K562 (cell line): Measurements from ENCODE around the gene HPCAL1. TPM values are rescaled to one million over a fixed set of nuclear protein-coding genes. Genes with fewer than 3 reads are reported as not detected.

ENCODE experiments used
- CBX8 ChIP-seq: fragments of 200-600 bp; sonication (generic); IDR thresholded peaks from 2 replicates; pipeline ENCODE4 v1.6.1; 2012; ENCODE audit warnings: borderline replicate concordance, mixed run types, low read depth, mild to moderate bottlenecking, moderate library complexity, mixed read lengths, low read length, control low read depth, inconsistent platforms; ENCODE audit not compliant: poor library complexity, severe bottlenecking; ENCODE audit errors: extremely low read depth
- CTBP1 ChIP-seq: fragments of 450-650 bp; IDR thresholded peaks from 2 replicates; pipeline ENCODE4 v1.6.1; 2016; ENCODE audit warnings: borderline replicate concordance
- HMG20A ChIP-seq: fragments of 450-650 bp; formaldehyde crosslinking; conservative IDR thresholded peaks from 2 replicates; pipeline ENCODE4 v1.4.0; 2020; ENCODE audit warnings: mild to moderate bottlenecking, mixed read lengths
- JUND ChIP-seq, 2 experiments: IDR thresholded peaks; 2 replicates in 1 of 2; 3 replicates in 1 of 2; pipeline ENCODE4 v1.6.1; 2011; ENCODE audit warnings: borderline replicate concordance in 2 of 2, low read depth in 2 of 2, low read length in 2 of 2, improper control_type of control experiment in 1 of 2, missing biosample characterization in 1 of 2, missing genetic modification characterization in 1 of 2, missing genetic modification reagents in 1 of 2
- NELFE ChIP-seq: IDR thresholded peaks from 2 replicates; pipeline ENCODE4 v1.6.1; 2011; ENCODE audit warnings: mild to moderate bottlenecking; ENCODE audit not compliant: insufficient read depth, insufficient read length
- NFE2L1 ChIP-seq: fragments of 450-650 bp; IDR thresholded peaks from 2 replicates; pipeline ENCODE4 v1.6.1; 2016; ENCODE audit warnings: missing genetic modification characterization, low read depth, mild to moderate bottlenecking, missing compliant biosample characterization, moderate library complexity, borderline replicate concordance
- NR2C1 ChIP-seq, 2 experiments: fragments of 450-650 bp; IDR thresholded peaks; 2 replicates each; pipeline ENCODE4 v1.6.1; 2017; ENCODE audit warnings: mild to moderate bottlenecking in 2 of 2, antibody characterized with exemption in 1 of 2, inconsistent platforms in 1 of 2, missing compliant biosample characterization in 1 of 2, missing genetic modification characterization in 1 of 2
- RFX5 ChIP-seq: IDR thresholded peaks from 2 replicates; pipeline ENCODE4 v1.6.1; 2011; ENCODE audit warnings: low read depth, mild to moderate bottlenecking, improper control_type of control experiment, low read length
- SMARCE1 ChIP-seq: fragments of 450-650 bp; IDR thresholded peaks from 2 replicates; pipeline ENCODE4 v1.7.1; 2016; ENCODE audit warnings: mild to moderate bottlenecking
- SPI1 ChIP-seq: IDR thresholded peaks from 2 replicates; pipeline ENCODE4 v1.6.1; 2011; ENCODE audit warnings: low read depth, low read length, control low read depth, borderline replicate concordance
- ZNF239 ChIP-seq: fragments of 250-450 bp; sonication (Bioruptor Pico); IDR thresholded peaks from 2 replicates; pipeline ENCODE4 v1.4.0; 2020; ENCODE audit warnings: mild to moderate bottlenecking
- ZNF75A ChIP-seq: fragments of 450-650 bp; formaldehyde crosslinking; IDR thresholded peaks from 2 replicates; pipeline ENCODE4 v1.4.0; 2020; ENCODE audit warnings: mild to moderate bottlenecking
- polyA plus RNA-seq, 8 experiments: library from polyadenylated mRNA; depleted of rRNA in 4 of 8; stranded (reverse) in 5 of 8; unstranded in 3 of 8; fragments of >200 nt; fragmentation: Nextera tagmentation in 2 of 8; fragmentation: Illumina TruSeq in 1 of 8; extraction: Ambion mirVana in 2 of 8; extraction: Trizol in 1 of 8; gene quantifications; 2 replicates each; pipeline versions ENCODE4 v1.2.1 to v1.2.3, GENCODE V29; 2011 to 2014; ENCODE audit warnings: inconsistent platforms in 1 of 8, missing spikeins in 1 of 8
- total RNA-seq, 7 experiments: library from RNA; depleted of rRNA in 6 of 7; stranded (reverse); fragments of >200 nt in 6 of 7; fragmentation: Illumina TruSeq in 2 of 7; extraction: Trizol in 2 of 7; gene quantifications; 2 replicates each; pipeline versions ENCODE4 v1.2.1 to v1.2.3, GENCODE V29; 2011 to 2021; ENCODE audit warnings: low replicate concordance in 1 of 7
- TF ChIP-seq, protein P1 (sequence below): fragments of 450-650 bp; formaldehyde crosslinking; IDR thresholded peaks from 2 replicates; pipeline ENCODE4 v1.4.0; 2020; ENCODE audit warnings: mild to moderate bottlenecking, moderate library complexity
- TF ChIP-seq, protein P2 (sequence below): sonication (generic); formaldehyde crosslinking; IDR thresholded peaks from 2 replicates; pipeline ENCODE4 v1.8.1; 2023; ENCODE audit warnings: mild to moderate bottlenecking, missing genetic modification reagents
- TF ChIP-seq, protein P3 (sequence below): IDR thresholded peaks from 2 replicates; pipeline ENCODE4 v1.6.1; 2011; ENCODE audit not compliant: insufficient read length; ENCODE audit errors: extremely low read depth
- TF ChIP-seq, protein P4 (sequence below): fragments of 450-650 bp; conservative IDR thresholded peaks from 2 replicates; pipeline ENCODE4 v1.6.1; 2016; ENCODE audit warnings: missing genetic modification characterization, low read depth, mild to moderate bottlenecking, control low read depth, missing compliant biosample characterization
- TF ChIP-seq, protein P5 (sequence below), 2 experiments: IDR thresholded peaks; 2 replicates each; pipeline ENCODE4 v1.6.1; 2012; ENCODE audit warnings: improper control_type of control experiment in 2 of 2, low read depth in 2 of 2, low read length in 2 of 2, borderline replicate concordance in 1 of 2

HPCAL1 gene
- total and polyA plus RNA-seq, 9 of the 15 experiments (the other 6 are each of a cell fraction or from before 2014, with no cell fraction given): 2.7 to 65.5 (median 23.9) TPM

DNA sequence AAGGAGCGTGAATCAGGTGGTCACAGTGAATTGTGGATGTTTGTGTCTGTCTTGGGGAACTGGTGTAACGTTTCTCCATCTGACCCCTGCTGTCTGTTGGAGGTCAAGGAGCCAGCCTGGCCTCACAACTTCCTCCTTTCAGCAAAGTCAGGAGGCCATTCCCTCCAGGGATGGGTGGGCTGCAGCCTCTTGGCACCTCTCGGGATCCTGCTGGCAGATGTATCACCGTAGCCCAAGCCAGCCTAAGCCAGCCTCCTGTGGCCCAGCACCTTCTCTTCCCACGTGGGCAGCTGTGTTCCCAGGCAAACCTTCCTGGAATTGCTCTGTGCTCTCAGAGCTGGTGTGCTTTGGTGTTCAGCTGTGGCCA is 30.5 kb downstream of the HPCAL1 start (continued):
- TF ChIP-seq, protein P1, sequence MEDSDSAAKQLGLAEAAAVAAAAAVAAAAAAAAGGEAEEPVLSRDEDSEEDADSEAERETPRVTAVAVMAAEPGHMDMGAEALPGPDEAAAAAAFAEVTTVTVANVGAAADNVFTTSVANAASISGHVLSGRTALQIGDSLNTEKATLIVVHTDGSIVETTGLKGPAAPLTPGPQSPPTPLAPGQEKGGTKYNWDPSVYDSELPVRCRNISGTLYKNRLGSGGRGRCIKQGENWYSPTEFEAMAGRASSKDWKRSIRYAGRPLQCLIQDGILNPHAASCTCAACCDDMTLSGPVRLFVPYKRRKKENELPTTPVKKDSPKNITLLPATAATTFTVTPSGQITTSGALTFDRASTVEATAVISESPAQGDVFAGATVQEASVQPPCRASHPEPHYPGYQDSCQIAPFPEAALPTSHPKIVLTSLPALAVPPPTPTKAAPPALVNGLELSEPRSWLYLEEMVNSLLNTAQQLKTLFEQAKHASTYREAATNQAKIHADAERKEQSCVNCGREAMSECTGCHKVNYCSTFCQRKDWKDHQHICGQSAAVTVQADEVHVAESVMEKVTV (CRISPR knock-in tag): peak; percentile 16; the same call in 1 of the 2 replicates
- TF ChIP-seq RFX5: no peak
- TF ChIP-seq SPI1: peak; percentile 37; the same call in 1 of the 2 replicates
- TF ChIP-seq CBX8: no peak
- TF ChIP-seq, protein P2, sequence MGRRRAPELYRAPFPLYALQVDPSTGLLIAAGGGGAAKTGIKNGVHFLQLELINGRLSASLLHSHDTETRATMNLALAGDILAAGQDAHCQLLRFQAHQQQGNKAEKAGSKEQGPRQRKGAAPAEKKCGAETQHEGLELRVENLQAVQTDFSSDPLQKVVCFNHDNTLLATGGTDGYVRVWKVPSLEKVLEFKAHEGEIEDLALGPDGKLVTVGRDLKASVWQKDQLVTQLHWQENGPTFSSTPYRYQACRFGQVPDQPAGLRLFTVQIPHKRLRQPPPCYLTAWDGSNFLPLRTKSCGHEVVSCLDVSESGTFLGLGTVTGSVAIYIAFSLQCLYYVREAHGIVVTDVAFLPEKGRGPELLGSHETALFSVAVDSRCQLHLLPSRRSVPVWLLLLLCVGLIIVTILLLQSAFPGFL: no peak
- TF ChIP-seq, protein P3, sequence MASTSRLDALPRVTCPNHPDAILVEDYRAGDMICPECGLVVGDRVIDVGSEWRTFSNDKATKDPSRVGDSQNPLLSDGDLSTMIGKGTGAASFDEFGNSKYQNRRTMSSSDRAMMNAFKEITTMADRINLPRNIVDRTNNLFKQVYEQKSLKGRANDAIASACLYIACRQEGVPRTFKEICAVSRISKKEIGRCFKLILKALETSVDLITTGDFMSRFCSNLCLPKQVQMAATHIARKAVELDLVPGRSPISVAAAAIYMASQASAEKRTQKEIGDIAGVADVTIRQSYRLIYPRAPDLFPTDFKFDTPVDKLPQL: no peak
- no peak for TF ChIP-seq NELFE
- TF ChIP-seq CTBP1: peak; percentile 24; the same call in 1 of the 2 replicates
- TF ChIP-seq ZNF239 (CRISPR knock-in tag): peak; percentile 29; the same call in 1 of the 2 replicates
- TF ChIP-seq, protein P4, sequence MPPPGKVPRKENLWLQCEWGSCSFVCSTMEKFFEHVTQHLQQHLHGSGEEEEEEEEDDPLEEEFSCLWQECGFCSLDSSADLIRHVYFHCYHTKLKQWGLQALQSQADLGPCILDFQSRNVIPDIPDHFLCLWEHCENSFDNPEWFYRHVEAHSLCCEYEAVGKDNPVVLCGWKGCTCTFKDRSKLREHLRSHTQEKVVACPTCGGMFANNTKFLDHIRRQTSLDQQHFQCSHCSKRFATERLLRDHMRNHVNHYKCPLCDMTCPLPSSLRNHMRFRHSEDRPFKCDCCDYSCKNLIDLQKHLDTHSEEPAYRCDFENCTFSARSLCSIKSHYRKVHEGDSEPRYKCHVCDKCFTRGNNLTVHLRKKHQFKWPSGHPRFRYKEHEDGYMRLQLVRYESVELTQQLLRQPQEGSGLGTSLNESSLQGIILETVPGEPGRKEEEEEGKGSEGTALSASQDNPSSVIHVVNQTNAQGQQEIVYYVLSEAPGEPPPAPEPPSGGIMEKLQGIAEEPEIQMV (tag): no peak
- TF ChIP-seq HMG20A (CRISPR knock-in tag): no peak
- TF ChIP-seq SMARCE1: no peak; the same call in 1 of the 2 replicates
- TF ChIP-seq NR2C1 (IDR thresholded peaks at IDR 0.05): peak; percentile 74
- TF ChIP-seq NR2C1 (tag; IDR thresholded peaks at IDR 0.05): peak; percentile 78
- TF ChIP-seq ZNF75A (CRISPR knock-in tag): no peak
- 0 out of 2 replicates have a peak, but pooled peaks have one; percentile 12 for TF ChIP-seq JUND (IDR thresholded peaks at IDR 0.05; ENCODE audit: borderline replicate concordance, low read depth, low read length)
- TF ChIP-seq JUND (tag; IDR thresholded peaks at IDR 0.05; ENCODE audit: borderline replicate concordance, low read depth, low read length): peak; percentile 33; the same call in 1 of the 3 replicates
- TF ChIP-seq, protein P5, sequence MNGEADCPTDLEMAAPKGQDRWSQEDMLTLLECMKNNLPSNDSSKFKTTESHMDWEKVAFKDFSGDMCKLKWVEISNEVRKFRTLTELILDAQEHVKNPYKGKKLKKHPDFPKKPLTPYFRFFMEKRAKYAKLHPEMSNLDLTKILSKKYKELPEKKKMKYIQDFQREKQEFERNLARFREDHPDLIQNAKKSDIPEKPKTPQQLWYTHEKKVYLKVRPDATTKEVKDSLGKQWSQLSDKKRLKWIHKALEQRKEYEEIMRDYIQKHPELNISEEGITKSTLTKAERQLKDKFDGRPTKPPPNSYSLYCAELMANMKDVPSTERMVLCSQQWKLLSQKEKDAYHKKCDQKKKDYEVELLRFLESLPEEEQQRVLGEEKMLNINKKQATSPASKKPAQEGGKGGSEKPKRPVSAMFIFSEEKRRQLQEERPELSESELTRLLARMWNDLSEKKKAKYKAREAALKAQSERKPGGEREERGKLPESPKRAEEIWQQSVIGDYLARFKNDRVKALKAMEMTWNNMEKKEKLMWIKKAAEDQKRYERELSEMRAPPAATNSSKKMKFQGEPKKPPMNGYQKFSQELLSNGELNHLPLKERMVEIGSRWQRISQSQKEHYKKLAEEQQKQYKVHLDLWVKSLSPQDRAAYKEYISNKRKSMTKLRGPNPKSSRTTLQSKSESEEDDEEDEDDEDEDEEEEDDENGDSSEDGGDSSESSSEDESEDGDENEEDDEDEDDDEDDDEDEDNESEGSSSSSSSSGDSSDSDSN (IDR thresholded peaks at IDR 0.05; ENCODE audit: borderline replicate concordance in 1 of 2, low read depth in 2 of 2, low read length in 2 of 2): no peak
- TF ChIP-seq NFE2L1 (tag): no peak
